ENCODE measurements around the gene DOP1B. TPM values are rescaled to one million over a fixed set of nuclear protein-coding genes. Genes with fewer than 3 reads are reported as not detected.

The DOP1B gene
- total RNA-seq, 1 experiment from 2014 or later: 8.7 TPM

- no peak overlapping the region for H3K14ac ChIP-seq (ENCODE audit: insufficient read depth, low read length)
Measured at GRCh38 chr21:36120304-36120888, 36.2 kb upstream of the DOP1B start.

More at GRCh38 chr21:36120304-36120888, 36.2 kb upstream of the DOP1B start:
- H4K8ac ChIP-seq (replicated peaks; ENCODE audit: insufficient read length, low read depth, low read length): no peak overlapping the region
- Mint-ChIP-seq H3K36me3 (ENCODE audit: insufficient read depth in 1 of 3, low read depth in 3 of 3) (peaks cover 4 to 9% (median 5%) of the 10 kb centered on the region in 3 experiments; a peak in 4 of 7 replicates), H3K4me1 (peaks cover 3 to 6% of the 10 kb centered on the region in 2 experiments; a peak in 3 of 4 replicates), H3K4me3 (no peak overlapping the region), H3K27me3 (ENCODE audit: low read depth) (no peaks in the 10 kb centered on the region), H3K9me3 (peaks cover 4 to 7% of the 10 kb centered on the region in 2 experiments; a peak in 3 of 5 replicates), H3K27ac (peak overlapping the region in 1 of 3 experiments; percentile 74; a peak in 1 of 7 replicates)
- no CpG with 5 or more reads among the region's 7 CpGs for WGBS (ENCODE audit: extremely low coverage, insufficient read length, low lambda C conversion rate)
- H3K23me2 ChIP-seq (ENCODE audit: insufficient read length, low read depth, low read length, poor library complexity, severe bottlenecking): no peaks in the 10 kb centered on the region
- no peak overlapping the region for H2BK20ac ChIP-seq (ENCODE audit: low read depth, low read length, poor library complexity, severe bottlenecking)
- H3K4me2 ChIP-seq (ENCODE audit: insufficient read depth, insufficient read length, low read length): no peak overlapping the region
- H3K23ac ChIP-seq (ENCODE audit: insufficient read length, low read depth, low read length): no peak overlapping the region
- H2BK15ac ChIP-seq (ENCODE audit: low read depth, low read length): no peak overlapping the region; the same call in 1 of the 2 replicates
- no peak overlapping the region for H2AFZ ChIP-seq (ENCODE audit: low read length)
- H3K18ac ChIP-seq (ENCODE audit: insufficient read length, low read depth, low read length): no peak overlapping the region
- no peak overlapping the region for H3K9ac ChIP-seq (ENCODE audit: extremely low read depth, insufficient read length, low read length)
- H3K4ac ChIP-seq (ENCODE audit: low read depth, low read length): no peak overlapping the region
- no peak for TF ChIP-seq CTCF (conservative IDR thresholded peaks at IDR 0.05)
- H3K79me2 ChIP-seq (ENCODE audit: insufficient read depth, low read length): no peaks in the 10 kb centered on the region
- H3K79me1 ChIP-seq (ENCODE audit: insufficient read depth, low read depth, low read length, poor library complexity, severe bottlenecking): no peaks in the 10 kb centered on the region
- no peak overlapping the region for H2BK120ac ChIP-seq (ENCODE audit: low read depth, low read length, poor library complexity, severe bottlenecking)
- no peak overlapping the region for H2AK5ac ChIP-seq (ENCODE audit: insufficient read length, low read length)
- peaks cover 9% of the 10 kb centered on the region for H3K9me3 ChIP-seq (ENCODE audit: control insufficient read depth, low read depth, low read length)
- no peaks in the 10 kb centered on the region for H3K27me3 ChIP-seq (ENCODE audit: insufficient read depth, low read length)
- no peaks in the 10 kb centered on the region for H3K4me1 ChIP-seq (ENCODE audit: insufficient read depth, low read length)
- H4K5ac ChIP-seq (ENCODE audit: insufficient read length, low read depth, low read length): no peak overlapping the region
- no peak overlapping the region for H4K91ac ChIP-seq (ENCODE audit: insufficient read length, low read depth, low read length)
- H2BK5ac ChIP-seq (ENCODE audit: insufficient read length, low read length): no peak overlapping the region
- H2BK12ac ChIP-seq (ENCODE audit: insufficient read length, low read depth, low read length): no peak overlapping the region
- DNase-seq: no peak
- H3K27ac ChIP-seq (ENCODE audit: insufficient read length, low read depth, low read length): no peak overlapping the region
- no peak overlapping the region for H3K56ac ChIP-seq (ENCODE audit: insufficient read length, low read depth, low read length)
- H3T11ph ChIP-seq (ENCODE audit: low read length): no peak overlapping the region
- H4K20me1 ChIP-seq (ENCODE audit: control insufficient read depth, insufficient read depth, insufficient read length): no peaks in the 10 kb centered on the region
